ENCODE measurements around the gene RPL38.

GRCh38 chr17:74160656-74161502, 42.6 kb upstream of the RPL38 start:
- no peak for TF ChIP-seq EZH2phosphoT487 (IDR thresholded peaks at IDR 0.05; ENCODE audit: insufficient read depth, low read depth)
- no peak for TF ChIP-seq EZH2 (IDR thresholded peaks at IDR 0.05; ENCODE audit: insufficient read depth, poor library complexity, severe bottlenecking)
